ENCODE measurements around the gene NINJ2.

NINJ2 gene

GRCh38 chr12:546920-547845 is 116.1 kb downstream of the NINJ2 start:
- peak; percentile 70 for DNase-seq (ENCODE audit: low read depth)

GRCh38 chr12:546265-546919 is 116.9 kb downstream of the NINJ2 start:
- peak; percentile 47 for DNase-seq (ENCODE audit: low read depth)

- no peak for DNase-seq (ENCODE audit: low read depth)
Observed at GRCh38 chr12:545835-546234, 117.4 kb downstream of the NINJ2 start.

GRCh38 chr12:544941-545635 is 118.2 kb downstream of the NINJ2 start:
- no peak for DNase-seq (ENCODE audit: low read depth)

- no peak for DNase-seq (ENCODE audit: low read depth)
Observed at GRCh38 chr12:544142-544541, 119.1 kb downstream of the NINJ2 start.

- DNase-seq (ENCODE audit: low read depth): no peak
Observed at GRCh38 chr12:543114-543451, 120.2 kb downstream of the NINJ2 start.

- no peak for DNase-seq (ENCODE audit: low read depth)
Observed at GRCh38 chr12:542395-543113, 120.7 kb downstream of the NINJ2 start.

GRCh38 chr12:541676-542324 is 121.4 kb downstream of the NINJ2 start:
- no peak for DNase-seq (ENCODE audit: low read depth)

- DNase-seq (ENCODE audit: low read depth): no peak
Observed at GRCh38 chr12:539540-540310, 123.5 kb downstream of the NINJ2 start.

GRCh38 chr12:538731-539539 is 124.3 kb downstream of the NINJ2 start:
- DNase-seq (ENCODE audit: low read depth): peak; percentile 58

GRCh38 chr12:537772-538171 is 125.5 kb downstream of the NINJ2 start:
- DNase-seq (ENCODE audit: low read depth): no peak

GRCh38 chr12:536751-537245 is 126.4 kb downstream of the NINJ2 start:
- no peak for DNase-seq (ENCODE audit: low read depth)

GRCh38 chr12:535396-535795 is 127.8 kb downstream of the NINJ2 start:
- no peak for DNase-seq (ENCODE audit: low read depth)

GRCh38 chr12:534216-534615 is 129.0 kb downstream of the NINJ2 start:
- DNase-seq (ENCODE audit: low read depth): no peak

- no peak for DNase-seq (ENCODE audit: low read depth)
Observed at GRCh38 chr12:533718-534117, 129.5 kb downstream of the NINJ2 start.

GRCh38 chr12:532908-533565 is 130.2 kb downstream of the NINJ2 start:
- DNase-seq (ENCODE audit: low read depth): peak; percentile 86

- DNase-seq (ENCODE audit: low read depth): peak; percentile 49
Observed at GRCh38 chr12:531951-532585, 131.2 kb downstream of the NINJ2 start.

GRCh38 chr12:530821-531220 is 132.4 kb downstream of the NINJ2 start:
- DNase-seq (ENCODE audit: low read depth): no peak

GRCh38 chr12:530308-530707 is 132.9 kb downstream of the NINJ2 start:
- peak; percentile 42 for DNase-seq (ENCODE audit: low read depth)
